Measurements from ENCODE around the gene PLD4.

GRCh38 chr14:104885031-104885972 lies 39.4 kb upstream of the PLD4 start:
- TF ChIP-seq, protein P1, sequence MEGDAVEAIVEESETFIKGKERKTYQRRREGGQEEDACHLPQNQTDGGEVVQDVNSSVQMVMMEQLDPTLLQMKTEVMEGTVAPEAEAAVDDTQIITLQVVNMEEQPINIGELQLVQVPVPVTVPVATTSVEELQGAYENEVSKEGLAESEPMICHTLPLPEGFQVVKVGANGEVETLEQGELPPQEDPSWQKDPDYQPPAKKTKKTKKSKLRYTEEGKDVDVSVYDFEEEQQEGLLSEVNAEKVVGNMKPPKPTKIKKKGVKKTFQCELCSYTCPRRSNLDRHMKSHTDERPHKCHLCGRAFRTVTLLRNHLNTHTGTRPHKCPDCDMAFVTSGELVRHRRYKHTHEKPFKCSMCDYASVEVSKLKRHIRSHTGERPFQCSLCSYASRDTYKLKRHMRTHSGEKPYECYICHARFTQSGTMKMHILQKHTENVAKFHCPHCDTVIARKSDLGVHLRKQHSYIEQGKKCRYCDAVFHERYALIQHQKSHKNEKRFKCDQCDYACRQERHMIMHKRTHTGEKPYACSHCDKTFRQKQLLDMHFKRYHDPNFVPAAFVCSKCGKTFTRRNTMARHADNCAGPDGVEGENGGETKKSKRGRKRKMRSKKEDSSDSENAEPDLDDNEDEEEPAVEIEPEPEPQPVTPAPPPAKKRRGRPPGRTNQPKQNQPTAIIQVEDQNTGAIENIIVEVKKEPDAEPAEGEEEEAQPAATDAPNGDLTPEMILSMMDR (IDR thresholded peaks at IDR 0.05), result no peak
- TF ChIP-seq POLR2A (IDR thresholded peaks at IDR 0.05), result no peak
